ENCODE data around the gene RASSF8.

Gene RASSF8, protein sequence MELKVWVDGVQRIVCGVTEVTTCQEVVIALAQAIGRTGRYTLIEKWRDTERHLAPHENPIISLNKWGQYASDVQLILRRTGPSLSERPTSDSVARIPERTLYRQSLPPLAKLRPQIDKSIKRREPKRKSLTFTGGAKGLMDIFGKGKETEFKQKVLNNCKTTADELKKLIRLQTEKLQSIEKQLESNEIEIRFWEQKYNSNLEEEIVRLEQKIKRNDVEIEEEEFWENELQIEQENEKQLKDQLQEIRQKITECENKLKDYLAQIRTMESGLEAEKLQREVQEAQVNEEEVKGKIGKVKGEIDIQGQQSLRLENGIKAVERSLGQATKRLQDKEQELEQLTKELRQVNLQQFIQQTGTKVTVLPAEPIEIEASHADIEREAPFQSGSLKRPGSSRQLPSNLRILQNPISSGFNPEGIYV

DNA sequence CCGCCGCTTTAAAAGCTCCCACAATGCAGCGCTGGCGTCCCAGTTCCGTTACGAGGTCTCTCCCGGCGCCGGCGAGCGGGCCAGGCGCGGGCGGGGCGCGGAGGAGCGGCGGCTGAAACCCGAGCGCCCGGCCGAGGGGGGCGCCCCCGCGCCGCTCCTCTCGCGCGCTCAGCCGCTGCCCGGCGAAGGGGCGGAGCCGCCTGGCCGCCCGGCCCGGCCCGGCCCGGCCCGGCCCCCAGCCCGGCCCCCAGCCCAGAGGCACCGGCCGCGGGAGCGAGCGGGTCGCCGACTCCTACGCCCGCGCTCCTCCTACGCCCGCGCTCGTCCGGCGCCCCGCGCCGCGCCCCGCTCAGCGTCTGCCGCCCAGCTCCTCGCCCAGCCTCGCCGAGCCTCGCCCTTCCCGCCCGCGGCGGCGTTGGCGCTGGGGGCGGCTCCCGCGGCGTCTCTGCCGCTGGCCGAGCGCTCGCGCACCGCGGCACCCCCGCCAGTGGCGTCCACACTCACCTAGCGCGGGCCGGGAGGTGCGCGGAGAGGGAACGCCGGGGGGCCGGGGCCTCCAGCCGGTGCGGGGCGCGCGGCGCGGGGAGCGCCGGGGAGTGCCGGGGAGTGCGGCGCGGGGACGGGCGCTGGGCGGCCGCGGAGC is at the start of gene RASSF8:
RASSF8 (plus strand) TSS at position 255 of the 643 bp plus-strand sequence. CDS start 96,662 bp downstream, outside the sequence.
- Mint-ChIP-seq H3K27ac (no peak within 1 kb of the TSS), H3K4me3 (peak within 1 kb of the TSS; percentile 84), H3K4me1 (ENCODE audit: low read depth) (peaks cover 15% of the 10 kb centered on the region), H3K36me3 (no peaks in the 10 kb centered on the region), H3K27me3 (peaks cover 29% of the 10 kb centered on the region), H3K9me3 (ENCODE audit: low read depth) (no peaks in the 10 kb centered on the region)

DNA sequence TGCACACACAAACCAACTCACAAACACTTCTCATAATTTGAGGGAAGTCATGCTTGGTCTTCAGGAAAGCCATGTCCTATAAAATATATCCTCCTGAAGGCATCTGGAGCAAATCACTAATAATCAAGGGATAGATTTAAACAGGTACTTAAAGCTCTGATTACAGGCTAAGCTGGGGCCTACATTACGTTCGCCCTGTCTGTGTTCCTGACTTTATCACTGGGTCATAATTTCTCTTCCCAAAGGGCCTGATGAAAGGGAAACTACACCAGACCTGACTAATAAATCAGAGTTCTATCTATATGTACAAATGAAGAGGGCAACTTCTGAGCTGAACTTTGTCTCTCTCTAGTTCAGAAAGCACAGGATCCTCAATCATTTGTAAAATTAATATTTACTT is 43.9 kb upstream of the RASSF8 start:
- H3K9me3 Mint-ChIP-seq (ENCODE audit: low read depth) = no peaks in the 10 kb centered on the region
- no peak overlapping the region for H3K27ac Mint-ChIP-seq
- H3K36me3 Mint-ChIP-seq = no peaks in the 10 kb centered on the region
- peaks cover 3% of the 10 kb centered on the region for H3K27me3 Mint-ChIP-seq
- H3K4me1 Mint-ChIP-seq (ENCODE audit: low read depth) = no peaks in the 10 kb centered on the region
- no peak overlapping the region for H3K4me3 Mint-ChIP-seq

GRCh38 chr12:25924491-25925001 is 33.9 kb upstream of the RASSF8 start:
- no peaks in the 10 kb centered on the region for H3K9me3 Mint-ChIP-seq (ENCODE audit: low read depth)
- no peaks in the 10 kb centered on the region for H3K36me3 Mint-ChIP-seq
- H3K4me1 Mint-ChIP-seq (ENCODE audit: low read depth) = no peaks in the 10 kb centered on the region
- H3K27me3 Mint-ChIP-seq = peaks cover 3% of the 10 kb centered on the region
- no peak overlapping the region for H3K4me3 Mint-ChIP-seq
- no peak overlapping the region for H3K27ac Mint-ChIP-seq

- H3K9me3 Mint-ChIP-seq (ENCODE audit: low read depth) = no peaks in the 10 kb centered on the region
- H3K4me1 Mint-ChIP-seq (ENCODE audit: low read depth) = no peaks in the 10 kb centered on the region
- H3K4me3 Mint-ChIP-seq = no peak overlapping the region
- H3K36me3 Mint-ChIP-seq = no peaks in the 10 kb centered on the region
- H3K27ac Mint-ChIP-seq = no peak overlapping the region
- peaks cover 3% of the 10 kb centered on the region for H3K27me3 Mint-ChIP-seq
These were observed 33.4 kb upstream of the RASSF8 start for GRCh38 chr12:25925064-25925463.

- Mint-ChIP-seq H3K27ac (no peak overlapping the region), H3K36me3 (no peaks in the 10 kb centered on the region), H3K27me3 (peaks cover 3% of the 10 kb centered on the region), H3K4me1 (ENCODE audit: low read depth) (no peaks in the 10 kb centered on the region), H3K4me3 (no peak overlapping the region), H3K9me3 (ENCODE audit: low read depth) (no peaks in the 10 kb centered on the region)
These were observed 31.9 kb upstream of the RASSF8 start for GRCh38 chr12:25926536-25926935.

GRCh38 chr12:25929142-25929541 is 29.3 kb upstream of the RASSF8 start:
- H3K27ac Mint-ChIP-seq = no peak overlapping the region
- no peaks in the 10 kb centered on the region for H3K36me3 Mint-ChIP-seq
- no peaks in the 10 kb centered on the region for H3K9me3 Mint-ChIP-seq (ENCODE audit: low read depth)
- no peaks in the 10 kb centered on the region for H3K4me1 Mint-ChIP-seq (ENCODE audit: low read depth)
- no peak overlapping the region for H3K4me3 Mint-ChIP-seq
- peaks cover 5% of the 10 kb centered on the region for H3K27me3 Mint-ChIP-seq

DNA sequence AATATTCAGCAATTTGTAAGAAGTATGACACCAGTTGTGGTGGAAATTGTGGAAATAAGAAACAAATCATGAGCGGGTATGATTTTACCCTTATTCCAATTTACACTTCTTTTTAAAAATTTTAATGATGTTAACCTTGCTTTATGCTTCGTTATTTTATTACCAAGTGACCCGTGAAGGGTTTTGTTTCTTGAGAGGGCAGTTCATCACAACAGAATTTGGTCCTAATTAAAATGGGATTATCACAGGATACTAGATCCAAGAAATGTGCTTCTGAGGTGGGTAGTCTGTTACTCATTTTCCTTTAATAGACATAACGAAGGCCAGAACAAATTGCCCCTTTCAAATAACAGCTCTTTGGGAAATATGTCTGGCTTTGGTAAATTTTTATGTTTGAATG is 25.5 kb upstream of the RASSF8 start:
- H3K9me3 Mint-ChIP-seq (ENCODE audit: low read depth) = no peaks in the 10 kb centered on the region
- no peaks in the 10 kb centered on the region for H3K36me3 Mint-ChIP-seq
- no peak overlapping the region for H3K4me3 Mint-ChIP-seq
- H3K27me3 Mint-ChIP-seq = peaks cover 1% of the 10 kb centered on the region
- H3K4me1 Mint-ChIP-seq (ENCODE audit: low read depth) = no peaks in the 10 kb centered on the region
- no peak overlapping the region for H3K27ac Mint-ChIP-seq

- Mint-ChIP-seq H3K4me3 (no peak overlapping the region), H3K36me3 (no peaks in the 10 kb centered on the region), H3K4me1 (ENCODE audit: low read depth) (no peaks in the 10 kb centered on the region), H3K27ac (no peak overlapping the region), H3K27me3 (peaks cover 1% of the 10 kb centered on the region), H3K9me3 (ENCODE audit: low read depth) (no peaks in the 10 kb centered on the region)
These were observed 24.0 kb upstream of the RASSF8 start for GRCh38 chr12:25934456-25934855.

DNA sequence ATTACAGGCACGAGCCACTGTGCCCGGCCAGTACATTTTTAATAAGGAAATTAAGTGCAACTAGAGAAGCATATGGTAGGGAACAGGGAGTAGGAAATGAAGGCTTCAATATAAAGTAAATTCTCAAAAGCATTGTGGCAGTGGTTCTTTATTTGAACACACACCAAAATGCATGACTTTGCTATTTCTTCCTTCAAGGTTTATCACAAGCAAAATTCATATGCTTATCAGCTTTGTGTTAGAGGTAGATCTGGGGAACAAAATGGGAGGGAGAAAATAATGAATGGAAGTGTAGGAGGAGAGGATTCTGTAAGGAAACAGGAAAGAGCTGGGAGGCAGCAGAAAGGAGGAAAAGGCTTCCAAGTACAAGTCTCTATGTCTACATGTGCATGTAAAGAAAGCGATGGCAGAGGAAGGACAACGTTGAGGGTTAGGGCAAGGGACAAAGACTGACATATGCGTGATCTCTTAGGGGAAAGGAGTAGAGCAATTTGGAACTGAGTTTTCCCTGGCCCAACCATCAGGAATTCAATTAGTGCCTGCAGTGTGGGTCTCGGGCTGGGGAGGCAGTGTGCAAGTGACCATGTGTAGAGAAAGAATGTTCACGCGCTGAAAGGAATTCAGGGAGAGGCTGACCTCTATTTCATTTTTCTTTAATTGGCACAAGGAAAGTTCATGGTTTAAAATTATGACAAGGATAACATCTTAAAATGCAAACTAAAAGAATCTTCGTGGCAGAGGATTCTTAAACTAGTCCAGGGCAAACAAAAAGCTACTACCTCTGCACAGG is 22.9 kb upstream of the RASSF8 start:
- Mint-ChIP-seq H3K27ac (no peak overlapping the region), H3K4me1 (ENCODE audit: low read depth) (no peaks in the 10 kb centered on the region), H3K27me3 (peaks cover 1% of the 10 kb centered on the region), H3K36me3 (no peaks in the 10 kb centered on the region), H3K9me3 (ENCODE audit: low read depth) (no peaks in the 10 kb centered on the region), H3K4me3 (no peak overlapping the region)

DNA sequence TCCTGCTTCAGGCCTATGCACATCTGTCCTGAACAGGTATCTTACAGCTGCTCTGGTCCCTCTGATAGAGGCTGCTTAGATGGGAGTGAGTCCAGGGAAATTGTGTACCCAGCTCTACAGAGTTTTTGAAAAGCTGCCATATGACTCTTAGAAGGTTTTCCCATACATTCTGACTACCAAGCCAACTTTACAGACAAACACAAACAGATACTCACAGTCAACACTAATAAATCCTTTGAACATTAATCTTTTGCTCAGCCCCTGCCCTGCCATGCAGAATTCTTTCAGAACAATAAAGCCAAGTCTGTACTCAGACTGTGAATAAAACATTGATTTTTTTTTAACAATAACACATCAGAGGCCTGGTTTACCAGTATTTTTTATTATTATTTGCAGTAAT is 21.4 kb upstream of the RASSF8 start:
- H3K36me3 Mint-ChIP-seq = no peaks in the 10 kb centered on the region
- H3K4me1 Mint-ChIP-seq (ENCODE audit: low read depth) = no peaks in the 10 kb centered on the region
- H3K27me3 Mint-ChIP-seq = peaks cover 1% of the 10 kb centered on the region
- no peak overlapping the region for H3K27ac Mint-ChIP-seq
- H3K9me3 Mint-ChIP-seq (ENCODE audit: low read depth) = no peaks in the 10 kb centered on the region
- no peak overlapping the region for H3K4me3 Mint-ChIP-seq

GRCh38 chr12:25938581-25938980 is 19.9 kb upstream of the RASSF8 start:
- H3K9me3 Mint-ChIP-seq (ENCODE audit: low read depth) = no peaks in the 10 kb centered on the region
- H3K4me3 Mint-ChIP-seq = no peak overlapping the region
- H3K27me3 Mint-ChIP-seq = no peaks in the 10 kb centered on the region
- no peak overlapping the region for H3K27ac Mint-ChIP-seq
- H3K4me1 Mint-ChIP-seq (ENCODE audit: low read depth) = no peaks in the 10 kb centered on the region
- H3K36me3 Mint-ChIP-seq = no peaks in the 10 kb centered on the region

DNA sequence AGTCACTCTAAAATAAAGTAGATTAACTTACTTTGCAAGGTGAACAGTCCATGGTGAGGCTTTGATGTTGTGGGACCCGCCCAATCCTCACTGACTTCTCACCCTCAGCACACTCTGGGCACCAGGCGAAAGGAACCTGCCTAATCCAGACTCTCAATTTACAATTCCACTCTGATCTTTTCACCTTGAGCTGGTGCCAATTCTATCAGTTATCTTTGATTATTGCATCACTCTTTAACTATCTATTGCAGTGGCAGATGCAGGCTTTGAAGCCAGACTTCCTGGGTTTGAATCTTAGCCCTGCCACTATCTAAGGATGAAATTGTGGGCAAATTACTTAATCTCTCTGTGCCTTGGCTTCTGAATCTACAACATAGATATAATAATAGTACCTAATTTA is 18.9 kb upstream of the RASSF8 start:
- Mint-ChIP-seq H3K4me3 (no peak overlapping the region), H3K27me3 (no peaks in the 10 kb centered on the region), H3K36me3 (no peaks in the 10 kb centered on the region), H3K9me3 (ENCODE audit: low read depth) (no peaks in the 10 kb centered on the region), H3K27ac (no peak overlapping the region), H3K4me1 (ENCODE audit: low read depth) (no peaks in the 10 kb centered on the region)

DNA sequence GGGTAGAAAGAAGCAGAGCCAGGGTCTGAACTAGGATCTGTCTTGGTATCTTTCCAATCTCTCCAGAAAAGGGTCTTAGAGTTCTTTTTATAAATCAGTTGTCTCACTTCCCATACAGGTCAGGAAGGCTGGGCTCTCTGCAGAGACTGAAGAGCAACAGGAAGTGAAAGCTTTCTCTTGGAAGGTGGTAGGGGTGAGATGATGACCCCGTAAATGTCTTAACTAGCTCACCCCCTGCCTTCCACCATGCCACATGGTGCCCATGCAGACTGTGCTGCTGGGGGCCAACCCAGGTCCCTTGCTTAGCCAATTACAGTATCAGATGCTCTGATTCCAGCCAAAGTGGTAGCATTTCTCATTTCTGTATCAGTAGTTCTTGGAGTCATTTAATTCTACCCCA is 17.6 kb upstream of the RASSF8 start:
- H3K27me3 Mint-ChIP-seq = no peaks in the 10 kb centered on the region
- H3K4me3 Mint-ChIP-seq = no peak overlapping the region
- no peaks in the 10 kb centered on the region for H3K36me3 Mint-ChIP-seq
- H3K9me3 Mint-ChIP-seq (ENCODE audit: low read depth) = no peaks in the 10 kb centered on the region
- H3K4me1 Mint-ChIP-seq (ENCODE audit: low read depth) = no peaks in the 10 kb centered on the region
- H3K27ac Mint-ChIP-seq = no peak overlapping the region

- no peaks in the 10 kb centered on the region for H3K36me3 Mint-ChIP-seq
- no peak overlapping the region for H3K4me3 Mint-ChIP-seq
- H3K9me3 Mint-ChIP-seq (ENCODE audit: low read depth) = no peaks in the 10 kb centered on the region
- H3K4me1 Mint-ChIP-seq (ENCODE audit: low read depth) = no peaks in the 10 kb centered on the region
- H3K27me3 Mint-ChIP-seq = peaks cover 2% of the 10 kb centered on the region
- H3K27ac Mint-ChIP-seq = no peak overlapping the region
These were observed 15.8 kb upstream of the RASSF8 start for GRCh38 chr12:25942709-25943108.

DNA sequence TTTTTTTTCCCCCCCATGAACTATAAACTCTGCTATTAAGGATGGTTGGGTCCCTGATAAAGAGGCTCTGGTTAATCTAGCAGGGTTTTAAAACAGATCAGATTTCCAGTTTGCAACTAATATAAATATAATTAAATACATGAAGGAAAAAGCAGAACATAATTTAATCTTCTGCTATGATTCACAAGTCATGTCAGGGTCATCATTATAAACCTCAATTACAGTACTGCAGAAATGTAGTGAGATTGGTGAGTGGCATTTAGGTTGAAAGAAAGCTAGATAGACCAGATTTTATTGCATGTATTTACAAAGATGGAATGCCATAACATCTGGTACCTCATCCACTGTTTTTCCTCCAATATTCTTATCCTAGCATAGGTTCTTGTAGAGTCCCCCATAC is 14.5 kb upstream of the RASSF8 start:
- peaks cover 2% of the 10 kb centered on the region for H3K27me3 Mint-ChIP-seq
- H3K4me3 Mint-ChIP-seq = no peak overlapping the region
- H3K4me1 Mint-ChIP-seq (ENCODE audit: low read depth) = no peaks in the 10 kb centered on the region
- no peaks in the 10 kb centered on the region for H3K36me3 Mint-ChIP-seq
- no peak overlapping the region for H3K27ac Mint-ChIP-seq
- H3K9me3 Mint-ChIP-seq (ENCODE audit: low read depth) = no peaks in the 10 kb centered on the region

Data from activated naive CD8-positive, alpha-beta T cell (primary cell).